HL-60 (cell line): Measurements from ENCODE around the gene PLPPR1.

Experiments used
- CTCF ChIP-seq: IDR thresholded peaks from one replicate; pipeline ENCODE4 v1.5.1; 2011; ENCODE audit warnings: low read length, control low read depth, inconsistent platforms; ENCODE audit not compliant: insufficient read depth
- GABPA ChIP-seq: IDR thresholded peaks from 2 replicates; pipeline ENCODE4 v1.6.1; 2012; ENCODE audit warnings: low read depth
- POLR2AphosphoS5 ChIP-seq: IDR thresholded peaks from 2 replicates; pipeline ENCODE4 v1.6.1; 2012; ENCODE audit warnings: low read depth
- REST ChIP-seq: IDR thresholded peaks from 2 replicates; pipeline ENCODE4 v1.6.1; 2012; ENCODE audit warnings: low read depth; ENCODE audit not compliant: insufficient replicate concordance

GRCh38 chr9:101029315-101030085 lies 973 bp downstream of the PLPPR1 start:
- no peak for TF ChIP-seq POLR2AphosphoS5
- no peak for TF ChIP-seq CTCF
- no peak for TF ChIP-seq GABPA
- no peak for TF ChIP-seq REST
